WTC11 (cell line): ENCODE measurements around the gene ICA1. TPM values are rescaled to one million over a fixed set of nuclear protein-coding genes. Genes with fewer than 3 reads are reported as not detected.

Experiments used
- ATAC-seq: fragments of 200-7000 bp; cut with Tn5 transposase; 2 replicates; pipeline ENCODE4 v1.10.0; 2021; ENCODE audit warnings: mild to moderate bottlenecking, moderate library complexity
- CTCF ChIA-PET: fragments of 300-600 bp; sonication (Branson Sonifier 250); formaldehyde crosslinking; loops from one replicate; lab custom pipeline; 2021; ENCODE audit warnings: antibody characterized with exemption; lab: Charles Lee
- POLR2A ChIA-PET: fragments of 350-600 bp; sonication (Branson Sonifier 250); formaldehyde crosslinking; loops from one replicate; lab custom pipeline; 2021; ENCODE audit warnings: antibody characterized with exemption; lab: Charles Lee
- DNase-seq: peaks from one replicate; pipeline ENCODE4 v3.0.0; 2021; ENCODE audit warnings: low spot score
- H3K27ac Mint-ChIP-seq: 2 replicates; pipeline ENCODE4 v1.8.0; 2021; ENCODE audit warnings: mixed read lengths
- H3K27me3 Mint-ChIP-seq: 2 replicates; pipeline ENCODE4 v1.8.0; 2021; ENCODE audit warnings: low read depth, mild to moderate bottlenecking, moderate library complexity, mixed read lengths
- H3K36me3 Mint-ChIP-seq: 2 replicates; pipeline ENCODE4 v1.8.0; 2021; ENCODE audit warnings: mixed read lengths
- H3K4me1 Mint-ChIP-seq: 2 replicates; pipeline ENCODE4 v1.8.0; 2022; ENCODE audit warnings: mixed read lengths
- H3K4me3 Mint-ChIP-seq: 2 replicates; pipeline ENCODE4 v1.8.0; 2021; ENCODE audit warnings: mild to moderate bottlenecking, moderate library complexity, mixed read lengths
- H3K9me3 Mint-ChIP-seq: 2 replicates; pipeline ENCODE4 v1.8.0; 2021; ENCODE audit warnings: mixed read lengths
- ATF1 ChIP-seq: sonication (generic); formaldehyde crosslinking; IDR thresholded peaks from 2 replicates; pipeline ENCODE4 v1.8.1; 2023; ENCODE audit warnings: mild to moderate bottlenecking, moderate library complexity, missing genetic modification reagents
- CBFB ChIP-seq: sonication (generic); formaldehyde crosslinking; IDR thresholded peaks from 2 replicates; pipeline ENCODE4 v1.8.1; 2022; ENCODE audit warnings: mild to moderate bottlenecking, low read depth, missing genetic modification reagents
- CDX4 ChIP-seq: fragments of 250-450 bp; sonication (Bioruptor Pico); IDR thresholded peaks from 2 replicates; pipeline ENCODE4 v1.9.0; 2021; ENCODE audit warnings: moderate library complexity, mild to moderate bottlenecking, inconsistent platforms, borderline replicate concordance
- E2F4 ChIP-seq: sonication (generic); formaldehyde crosslinking; IDR thresholded peaks from 2 replicates; pipeline ENCODE4 v1.8.1; 2022; ENCODE audit warnings: low read depth, mild to moderate bottlenecking, moderate library complexity, missing genetic modification reagents, borderline replicate concordance
- E2F5 ChIP-seq: sonication (generic); formaldehyde crosslinking; IDR thresholded peaks from 2 replicates; pipeline ENCODE4 v1.8.1; 2022; ENCODE audit warnings: mild to moderate bottlenecking, moderate library complexity, missing genetic modification reagents
- ESRRA ChIP-seq: sonication (generic); formaldehyde crosslinking; IDR thresholded peaks from 2 replicates; pipeline ENCODE4 v1.8.1; 2022; ENCODE audit warnings: mild to moderate bottlenecking, missing genetic modification reagents, borderline replicate concordance
- ETV6 ChIP-seq: sonication (generic); formaldehyde crosslinking; IDR thresholded peaks from 2 replicates; pipeline ENCODE4 v1.8.1; 2022; ENCODE audit warnings: mild to moderate bottlenecking, missing genetic modification reagents
- GABPB1 ChIP-seq: sonication (generic); formaldehyde crosslinking; IDR thresholded peaks from 2 replicates; pipeline ENCODE4 v1.8.1; 2023; ENCODE audit warnings: mild to moderate bottlenecking, missing genetic modification reagents
- MXD4 ChIP-seq: fragments of 250-450 bp; sonication (Bioruptor Pico); IDR thresholded peaks from 2 replicates; pipeline ENCODE4 v1.8.0; 2021; ENCODE audit warnings: mild to moderate bottlenecking, moderate library complexity, borderline replicate concordance
- NR2C2 ChIP-seq: sonication (generic); formaldehyde crosslinking; IDR thresholded peaks from 2 replicates; pipeline ENCODE4 v1.8.0; 2022; ENCODE audit warnings: mild to moderate bottlenecking, missing genetic modification reagents
- PRRX2 ChIP-seq: fragments of 250-450 bp; sonication (Bioruptor Pico); IDR thresholded peaks from 2 replicates; pipeline ENCODE4 v1.8.0; 2021; ENCODE audit warnings: mild to moderate bottlenecking
- SMAD3 ChIP-seq: sonication (generic); formaldehyde crosslinking; IDR thresholded peaks from 2 replicates; pipeline ENCODE4 v1.8.0; 2022; ENCODE audit warnings: missing genetic modification reagents, mild to moderate bottlenecking, borderline replicate concordance
- SMAD4 ChIP-seq: sonication (generic); formaldehyde crosslinking; IDR thresholded peaks from 2 replicates; pipeline ENCODE4 v1.8.0; 2022; ENCODE audit warnings: mild to moderate bottlenecking, missing genetic modification reagents
- SOX15 ChIP-seq: fragments of 250-450 bp; sonication (Bioruptor Pico); IDR thresholded peaks from 2 replicates; pipeline ENCODE4 v1.9.0; 2021; ENCODE audit warnings: mild to moderate bottlenecking
- ZBTB21 ChIP-seq: sonication (generic); formaldehyde crosslinking; IDR thresholded peaks from 2 replicates; pipeline ENCODE4 v1.8.1; 2023; ENCODE audit warnings: mild to moderate bottlenecking, missing genetic modification reagents, borderline replicate concordance
- ZBTB43 ChIP-seq: sonication (generic); formaldehyde crosslinking; IDR thresholded peaks from 2 replicates; pipeline ENCODE4 v1.8.1; 2023; ENCODE audit warnings: mild to moderate bottlenecking, missing genetic modification reagents
- ZNF138 ChIP-seq: sonication (generic); formaldehyde crosslinking; conservative IDR thresholded peaks from 2 replicates; pipeline ENCODE4 v1.8.1; 2022; ENCODE audit warnings: mild to moderate bottlenecking, moderate library complexity, missing genetic modification reagents
- ZNF232 ChIP-seq: sonication (generic); formaldehyde crosslinking; IDR thresholded peaks from 2 replicates; pipeline ENCODE4 v1.8.0; 2022; ENCODE audit warnings: mild to moderate bottlenecking, missing genetic modification reagents
- ZNF263 ChIP-seq: sonication (generic); formaldehyde crosslinking; IDR thresholded peaks from 2 replicates; pipeline ENCODE4 v1.8.1; 2022; ENCODE audit warnings: low read depth, mild to moderate bottlenecking, moderate library complexity, missing genetic modification reagents
- ZNF416 ChIP-seq: fragments of 250-450 bp; sonication (Bioruptor Pico); IDR thresholded peaks from 2 replicates; pipeline ENCODE4 v1.9.0; 2021; ENCODE audit warnings: mild to moderate bottlenecking, inconsistent platforms
- ZNF671 ChIP-seq: fragments of 250-450 bp; sonication (Bioruptor Pico); IDR thresholded peaks from 2 replicates; pipeline ENCODE4 v1.8.0; 2021; ENCODE audit warnings: mild to moderate bottlenecking
- total RNA-seq: library from RNA; stranded (reverse); gene quantifications from 3 replicates; pipeline ENCODE4 v1.2.3, GENCODE V29; 2021

ICA1 gene
- total RNA-seq, 1 experiment from 2014 or later, result 31.2 TPM

GRCh38 chr7:8232999-8233847 lies 28.7 kb downstream of the ICA1 start (continued):
- TF ChIP-seq MXD4 (CRISPR knock-in tag) (no peak), E2F4 (CRISPR knock-in tag) (no peak), ESRRA (CRISPR knock-in tag) (no peak), ZNF138 (no peak), SMAD3 (no peak), SMAD4 (CRISPR knock-in tag) (no peak)

- no peak overlapping the region for H3K4me3 Mint-ChIP-seq
- ATAC-seq (no peak), DNase-seq (no peak)
- peaks cover 5% of the 10 kb centered on the region for H3K36me3 Mint-ChIP-seq
- no peaks in the 10 kb centered on the region for H3K27me3 Mint-ChIP-seq
- no peaks in the 10 kb centered on the region; the same call in 1 of the 2 replicates for H3K4me1 Mint-ChIP-seq
- H3K9me3 Mint-ChIP-seq, result no peaks in the 10 kb centered on the region
- H3K27ac Mint-ChIP-seq, result no peak overlapping the region
- POLR2A ChIA-PET, result no interaction called here
- CTCF ChIA-PET, result no interaction called here
- TF ChIP-seq ETV6 (CRISPR knock-in tag) (no peak), E2F5 (CRISPR knock-in tag) (no peak), SOX15 (CRISPR knock-in tag) (no peak), ZNF671 (CRISPR knock-in tag) (no peak), CDX4 (CRISPR knock-in tag) (no peak), PRRX2 (CRISPR knock-in tag) (no peak), ZBTB21 (CRISPR knock-in tag) (no peak), ZNF263 (no peak), CBFB (no peak), ZNF232 (no peak), NR2C2 (CRISPR knock-in tag) (no peak), GABPB1 (no peak), ZBTB43 (CRISPR knock-in tag) (no peak), ZNF416 (CRISPR knock-in tag) (no peak), ATF1 (CRISPR knock-in tag) (no peak), ESRRA (CRISPR knock-in tag) (no peak)
These were observed 32.0 kb downstream of the ICA1 start for GRCh38 chr7:8229927-8230326.
